ENCODE measurements around the gene DNMBP. TPM values are rescaled to one million over a fixed set of nuclear protein-coding genes. Genes with fewer than 3 reads are reported as not detected.

The DNMBP gene
- total RNA-seq, 1 donor: 62.4 TPM

- DNase-seq (ENCODE audit: low read depth): peak; percentile 45
- no peak overlapping the region for H3K4me3 ChIP-seq (ENCODE audit: low read depth, low read length)
- no peak for TF ChIP-seq CTCF (IDR thresholded peaks at IDR 0.05; ENCODE audit: insufficient read depth, low read length)
These were observed 175.3 kb downstream of the DNMBP start for GRCh38 chr10:99834410-99834809.

- TF ChIP-seq CTCF (IDR thresholded peaks at IDR 0.05; ENCODE audit: insufficient read depth, low read length): no peak
- H3K4me3 ChIP-seq (ENCODE audit: low read depth, low read length): no peak overlapping the region
- DNase-seq (ENCODE audit: low read depth): no peak
These were observed 177.3 kb downstream of the DNMBP start for GRCh38 chr10:99832439-99832838.

- DNase-seq (ENCODE audit: low read depth): no peak
- H3K4me3 ChIP-seq (ENCODE audit: low read depth, low read length): no peak overlapping the region
- TF ChIP-seq CTCF (IDR thresholded peaks at IDR 0.05; ENCODE audit: insufficient read depth, low read length): no peak
These were observed 181.3 kb downstream of the DNMBP start for GRCh38 chr10:99828464-99828863.

GRCh38 chr10:99827936-99828335 is 181.8 kb downstream of the DNMBP start:
- TF ChIP-seq CTCF (IDR thresholded peaks at IDR 0.05; ENCODE audit: insufficient read depth, low read length): no peak
- peak; percentile 26 for DNase-seq (ENCODE audit: low read depth)
- H3K4me3 ChIP-seq (ENCODE audit: low read depth, low read length): no peak overlapping the region

Other genes with a start within 250 kb of the DNMBP start
- gene ABCC2, start 227.3 kb downstream of the DNMBP start, total RNA-seq (ENCODE audit: low replicate concordance): 0.98 and 1.4 TPM in 2 replicates
- gene CPN1, start 71.9 kb upstream of the DNMBP start, total RNA-seq (ENCODE audit: low replicate concordance): not detected in 2 replicates
- gene ERLIN1, start 176.1 kb upstream of the DNMBP start, total RNA-seq (ENCODE audit: low replicate concordance): 49.1 and 53.6 TPM in 2 replicates
- gene CHUK, start 219.6 kb upstream of the DNMBP start, total RNA-seq (ENCODE audit: low replicate concordance): 25.0 and 30.3 TPM in 2 replicates